ENCODE data around the gene ARMH4. TPM values are rescaled to one million over a fixed set of nuclear protein-coding genes. Genes with fewer than 3 reads are reported as not detected.

ARMH4 gene
- total and polyA plus RNA-seq, 4 donors = 15.4 to 39.8 (median 26.0) TPM

GRCh38 chr14:57987596-57988300 is 164.3 kb downstream of the ARMH4 start:
- 80% methylated on average over 6 of the region's 6 CpGs for WGBS (ENCODE audit: insufficient coverage)
- no peak overlapping the region for H3K27ac ChIP-seq (ENCODE audit: low read depth, low read length)
- H3K4me1 ChIP-seq (ENCODE audit: control insufficient read depth, insufficient read depth, low read length) = no peaks in the 10 kb centered on the region
- no peaks in the 10 kb centered on the region for H3K9me3 ChIP-seq (ENCODE audit: control insufficient read depth, insufficient read depth, low read length)
- H3K36me3 ChIP-seq (ENCODE audit: control insufficient read depth, insufficient read depth, low read length) = no peaks in the 10 kb centered on the region
- no peaks in the 10 kb centered on the region for H3K27me3 ChIP-seq (ENCODE audit: control insufficient read depth, insufficient read depth, low read length)
- DNase-seq (ENCODE audit: low read depth in 4 of 6, low spot score in 6 of 6) = peak in 1 of 6 donors; percentile 38
- H3K4me3 ChIP-seq (ENCODE audit: low read depth, low read length) = no peak overlapping the region

GRCh38 chr14:57987051-57987450 is 165.0 kb downstream of the ARMH4 start:
- Histone ChIP-seq H3K9me3 (ENCODE audit: control insufficient read depth, insufficient read depth, low read length) (no peaks in the 10 kb centered on the region), H3K4me3 (ENCODE audit: low read depth, low read length) (no peak overlapping the region), H3K27me3 (ENCODE audit: control insufficient read depth, insufficient read depth, low read length) (no peaks in the 10 kb centered on the region), H3K27ac (ENCODE audit: low read depth, low read length) (no peak overlapping the region), H3K36me3 (ENCODE audit: control insufficient read depth, insufficient read depth, low read length) (no peaks in the 10 kb centered on the region), H3K4me1 (ENCODE audit: control insufficient read depth, insufficient read depth, low read length) (no peaks in the 10 kb centered on the region)
- no CpG with 5 or more reads among the region's 1 CpG for WGBS (ENCODE audit: insufficient coverage)
- DNase-seq (ENCODE audit: low read depth in 4 of 6, low spot score in 6 of 6) = no peak

DNA sequence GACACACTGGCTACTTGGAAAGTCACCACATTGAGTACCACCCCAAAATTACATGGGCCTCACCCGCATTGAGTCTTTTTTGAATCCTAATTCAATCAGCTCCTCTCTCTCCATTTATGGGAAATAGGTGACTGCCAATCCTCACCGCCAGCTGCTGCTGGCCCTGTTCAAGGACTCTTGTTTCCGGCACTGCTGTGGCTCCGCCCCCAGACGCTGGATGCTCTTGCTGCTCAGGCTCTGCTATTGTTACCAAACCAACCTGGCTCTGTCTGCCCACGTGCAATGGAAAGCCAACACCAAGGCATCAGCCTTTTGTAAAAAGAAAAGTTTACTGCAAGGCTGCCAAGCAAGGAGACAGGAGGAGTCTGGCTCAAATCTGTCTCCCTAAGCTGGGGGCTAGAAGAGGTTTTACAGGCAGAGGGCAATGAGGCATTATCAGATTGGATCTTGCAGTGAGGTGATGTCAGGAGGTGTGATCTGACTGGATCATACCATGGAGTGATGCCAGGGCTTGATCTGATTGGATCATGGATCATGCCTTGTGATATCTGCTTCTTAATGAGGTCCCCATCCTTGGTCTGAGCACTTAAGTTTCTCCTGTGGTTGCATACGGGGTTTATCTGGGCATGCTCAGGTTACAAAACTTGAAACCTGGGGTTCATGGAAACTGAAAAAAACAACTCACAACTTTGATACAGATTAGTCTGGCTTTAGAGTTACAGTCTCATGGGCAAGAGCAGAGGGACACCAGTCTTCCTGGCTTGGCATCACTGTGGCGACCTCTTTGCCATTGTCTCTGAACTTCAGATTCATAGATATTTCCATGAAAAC is 169.0 kb downstream of the ARMH4 start:
- Histone ChIP-seq H3K9me3 (ENCODE audit: control insufficient read depth, insufficient read depth, low read length) (no peaks in the 10 kb centered on the region), H3K27me3 (ENCODE audit: control insufficient read depth, insufficient read depth, low read length) (no peaks in the 10 kb centered on the region), H3K27ac (ENCODE audit: low read depth, low read length) (no peak overlapping the region), H3K36me3 (ENCODE audit: control insufficient read depth, insufficient read depth, low read length) (no peaks in the 10 kb centered on the region), H3K4me3 (ENCODE audit: low read depth, low read length) (no peak overlapping the region), H3K4me1 (ENCODE audit: control insufficient read depth, insufficient read depth, low read length) (no peaks in the 10 kb centered on the region)
- WGBS (ENCODE audit: insufficient coverage) = 52% methylated on average over 8 of the region's 8 CpGs
- DNase-seq (ENCODE audit: low read depth in 4 of 6, low spot score in 6 of 6) = no peak

- DNase-seq (ENCODE audit: low read depth in 4 of 6, low spot score in 6 of 6) = no peak
- 77% methylated on average over 3 of the region's 12 CpGs for WGBS (ENCODE audit: insufficient coverage)
Observed at GRCh38 chr14:57981817-57982560, 170.0 kb downstream of the ARMH4 start.

DNA sequence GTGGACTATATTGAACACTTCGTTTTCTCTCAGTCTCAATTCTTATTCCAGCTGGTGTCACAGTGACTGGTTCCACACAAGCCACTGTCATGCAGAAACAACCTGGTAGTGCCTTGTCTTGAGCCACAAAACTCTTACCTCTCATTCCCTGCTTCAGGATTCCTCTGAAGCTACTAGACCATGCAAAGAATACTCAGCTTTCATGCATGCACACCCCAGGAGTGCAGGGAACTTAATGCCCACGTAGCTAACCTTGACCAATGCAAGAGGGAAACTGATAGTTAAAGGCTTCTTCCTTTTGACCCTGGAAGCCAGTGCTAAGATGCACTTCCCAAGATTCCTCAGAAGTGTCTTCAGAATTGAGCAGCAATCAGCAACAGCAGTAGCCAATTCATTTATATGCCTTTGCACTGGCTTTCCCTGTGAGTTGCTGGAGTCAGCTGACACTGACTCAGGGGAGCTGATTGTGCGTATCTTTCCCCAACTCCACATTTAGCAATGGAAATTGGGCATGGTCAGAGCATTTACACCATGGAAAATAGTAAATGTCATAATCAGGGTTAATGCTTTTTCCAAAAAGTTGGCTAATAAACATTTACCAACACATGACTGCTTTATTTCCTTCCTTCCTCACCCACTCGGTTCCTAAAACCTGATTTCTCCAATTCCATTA is 172.5 kb downstream of the ARMH4 start:
- Histone ChIP-seq H3K27ac (ENCODE audit: low read depth, low read length) (no peak overlapping the region), H3K36me3 (ENCODE audit: control insufficient read depth, insufficient read depth, low read length) (no peaks in the 10 kb centered on the region), H3K4me1 (ENCODE audit: control insufficient read depth, insufficient read depth, low read length) (no peaks in the 10 kb centered on the region), H3K27me3 (ENCODE audit: control insufficient read depth, insufficient read depth, low read length) (no peaks in the 10 kb centered on the region), H3K4me3 (ENCODE audit: low read depth, low read length) (no peak overlapping the region), H3K9me3 (ENCODE audit: control insufficient read depth, insufficient read depth, low read length) (no peaks in the 10 kb centered on the region)
- WGBS (ENCODE audit: insufficient coverage) = 81% methylated on average over 2 of the region's 4 CpGs
- no peak for DNase-seq (ENCODE audit: low read depth in 4 of 6, low spot score in 6 of 6)

More at GRCh38 chr14:57981817-57982560, 170.0 kb downstream of the ARMH4 start:
- H3K27ac ChIP-seq (ENCODE audit: low read depth, low read length) = no peak overlapping the region
- H3K4me1 ChIP-seq (ENCODE audit: control insufficient read depth, insufficient read depth, low read length) = no peaks in the 10 kb centered on the region
- no peaks in the 10 kb centered on the region for H3K9me3 ChIP-seq (ENCODE audit: control insufficient read depth, insufficient read depth, low read length)
- H3K4me3 ChIP-seq (ENCODE audit: low read depth, low read length) = no peak overlapping the region
- H3K36me3 ChIP-seq (ENCODE audit: control insufficient read depth, insufficient read depth, low read length) = no peaks in the 10 kb centered on the region
- no peaks in the 10 kb centered on the region for H3K27me3 ChIP-seq (ENCODE audit: control insufficient read depth, insufficient read depth, low read length)

DNA sequence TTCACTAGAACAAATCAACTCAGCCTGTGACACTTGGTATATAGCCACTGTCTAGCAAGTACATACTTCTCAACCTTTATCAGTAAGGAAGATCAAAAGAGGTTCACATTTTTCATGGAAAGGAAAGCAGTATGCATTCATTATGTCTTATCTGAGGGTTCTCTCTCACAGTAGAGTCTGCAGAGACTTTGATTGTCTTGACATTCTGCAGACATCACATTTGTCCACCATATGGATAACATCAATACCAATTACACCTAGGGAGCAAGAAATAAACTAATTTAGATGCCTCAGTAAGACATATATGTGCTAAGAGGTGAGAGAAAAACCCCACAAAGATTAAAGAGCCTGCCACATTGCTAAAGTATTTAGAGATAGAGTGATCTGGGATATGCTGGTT is 175.3 kb downstream of the ARMH4 start:
- H3K27ac ChIP-seq (ENCODE audit: low read depth, low read length) = no peak overlapping the region
- H3K4me1 ChIP-seq (ENCODE audit: control insufficient read depth, insufficient read depth, low read length) = no peaks in the 10 kb centered on the region
- DNase-seq (ENCODE audit: low read depth in 4 of 6, low spot score in 6 of 6) = no peak
- no peaks in the 10 kb centered on the region for H3K36me3 ChIP-seq (ENCODE audit: control insufficient read depth, insufficient read depth, low read length)
- no peaks in the 10 kb centered on the region for H3K27me3 ChIP-seq (ENCODE audit: control insufficient read depth, insufficient read depth, low read length)
- no peak overlapping the region for H3K4me3 ChIP-seq (ENCODE audit: low read depth, low read length)
- no peaks in the 10 kb centered on the region for H3K9me3 ChIP-seq (ENCODE audit: control insufficient read depth, insufficient read depth, low read length)

DNA sequence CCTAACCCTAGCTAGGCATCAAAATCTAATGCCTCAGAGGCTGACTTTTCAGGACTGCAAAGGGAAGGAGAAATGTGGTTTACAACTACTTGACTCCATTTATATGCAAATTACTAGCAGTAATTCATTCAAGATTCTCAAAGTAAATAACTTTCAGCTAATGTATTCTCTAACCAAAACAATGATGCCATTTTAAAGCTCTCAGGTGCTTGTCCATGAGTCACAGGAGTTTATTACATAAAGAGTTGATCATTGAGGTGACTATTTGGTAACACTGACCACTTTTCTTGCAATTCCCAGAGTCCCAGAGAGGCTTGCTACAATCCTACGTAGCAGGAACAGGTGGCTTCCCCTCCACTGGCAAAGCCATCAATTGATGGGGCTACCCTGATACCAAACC is 177.1 kb downstream of the ARMH4 start:
- no peak overlapping the region for H3K4me3 ChIP-seq (ENCODE audit: low read depth, low read length)
- no peaks in the 10 kb centered on the region for H3K9me3 ChIP-seq (ENCODE audit: control insufficient read depth, insufficient read depth, low read length)
- H3K27ac ChIP-seq (ENCODE audit: low read depth, low read length) = no peak overlapping the region
- no peaks in the 10 kb centered on the region for H3K36me3 ChIP-seq (ENCODE audit: control insufficient read depth, insufficient read depth, low read length)
- WGBS (ENCODE audit: insufficient coverage) = no CpG with 5 or more reads among the region's 1 CpG
- DNase-seq (ENCODE audit: low read depth in 4 of 6, low spot score in 6 of 6) = no peak
- H3K27me3 ChIP-seq (ENCODE audit: control insufficient read depth, insufficient read depth, low read length) = no peaks in the 10 kb centered on the region
- no peaks in the 10 kb centered on the region for H3K4me1 ChIP-seq (ENCODE audit: control insufficient read depth, insufficient read depth, low read length)

DNA sequence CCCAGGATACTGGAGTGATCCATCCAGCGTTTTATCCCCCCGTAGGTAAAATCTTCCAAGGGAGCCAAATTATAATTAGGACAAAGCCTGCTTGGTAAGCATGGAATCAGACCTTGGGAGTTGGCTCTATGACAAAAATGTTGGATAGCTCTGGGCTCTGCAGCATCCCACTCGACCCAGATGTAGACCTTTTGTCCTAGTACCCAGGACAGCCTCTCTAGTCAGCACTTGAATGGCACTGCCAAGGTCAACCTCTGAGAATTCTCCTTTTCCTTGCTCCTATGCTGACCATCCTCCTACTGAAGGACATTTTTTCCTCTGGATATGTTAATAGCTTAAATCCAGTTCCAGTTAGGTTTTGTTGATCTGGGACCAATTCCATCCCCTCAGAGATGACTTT is 181.4 kb downstream of the ARMH4 start:
- no peak overlapping the region for H3K27ac ChIP-seq (ENCODE audit: low read depth, low read length)
- H3K4me3 ChIP-seq (ENCODE audit: low read depth, low read length) = no peak overlapping the region
- H3K4me1 ChIP-seq (ENCODE audit: control insufficient read depth, insufficient read depth, low read length) = no peaks in the 10 kb centered on the region
- H3K9me3 ChIP-seq (ENCODE audit: control insufficient read depth, insufficient read depth, low read length) = no peaks in the 10 kb centered on the region
- WGBS (ENCODE audit: insufficient coverage) = 54% methylated on average over 3 of the region's 3 CpGs
- no peaks in the 10 kb centered on the region for H3K27me3 ChIP-seq (ENCODE audit: control insufficient read depth, insufficient read depth, low read length)
- no peaks in the 10 kb centered on the region for H3K36me3 ChIP-seq (ENCODE audit: control insufficient read depth, insufficient read depth, low read length)
- no peak for DNase-seq (ENCODE audit: low read depth in 4 of 6, low spot score in 6 of 6)

GRCh38 chr14:57970175-57970574 is 181.8 kb downstream of the ARMH4 start:
- Histone ChIP-seq H3K27me3 (ENCODE audit: control insufficient read depth, insufficient read depth, low read length) (no peaks in the 10 kb centered on the region), H3K36me3 (ENCODE audit: control insufficient read depth, insufficient read depth, low read length) (no peaks in the 10 kb centered on the region), H3K27ac (ENCODE audit: low read depth, low read length) (no peak overlapping the region), H3K4me1 (ENCODE audit: control insufficient read depth, insufficient read depth, low read length) (no peaks in the 10 kb centered on the region), H3K4me3 (ENCODE audit: low read depth, low read length) (no peak overlapping the region), H3K9me3 (ENCODE audit: control insufficient read depth, insufficient read depth, low read length) (no peaks in the 10 kb centered on the region)
- no peak for DNase-seq (ENCODE audit: low read depth in 4 of 6, low spot score in 6 of 6)
- no CpG with 5 or more reads among the region's 2 CpGs for WGBS (ENCODE audit: insufficient coverage)

Measured in spinal cord (tissue), 10 donors.